ENCODE results near the gene PRPSAP2. TPM values are rescaled to one million over a fixed set of nuclear protein-coding genes. Genes with fewer than 3 reads are reported as not detected.
A peak's percentile ranks its signal among the peaks of the same experiment; 100 is the strongest.

The PRPSAP2 gene
- polyA plus RNA-seq, 3 donors: 17.1 to 20.9 (median 20.5) TPM

GRCh38 chr17:18866866-18867813, 9.2 kb downstream of the PRPSAP2 start:
- TF ChIP-seq CTCF (IDR thresholded peaks at IDR 0.05): no peak

GRCh38 chr17:18877104-18877645, 19.2 kb downstream of the PRPSAP2 start:
- H3K4me1 ChIP-seq (ENCODE audit: control insufficient read depth in 1 of 2, insufficient read depth in 2 of 2, low read length in 2 of 2): no peaks in the 10 kb centered on the region
- H3K9ac ChIP-seq (ENCODE audit: insufficient read depth, low read length, poor library complexity, severe bottlenecking): no peak overlapping the region
- no peak for TF ChIP-seq CTCF (IDR thresholded peaks at IDR 0.05)
- H3K79me2 ChIP-seq (ENCODE audit: insufficient read depth, low read length): no peaks in the 10 kb centered on the region
- Mint-ChIP-seq H3K27me3 (ENCODE audit: low read depth in 3 of 3) (peaks cover 0 to 2% (median 0%) of the 10 kb centered on the region in 3 donors), H3K36me3 (peaks cover 67 to 96% of the 10 kb centered on the region in 2 donors), H3K4me3 (no peak overlapping the region), H3K4me1 (no peaks in the 10 kb centered on the region), H3K27ac (peak overlapping the region in 4 of 7 donors; percentile 0 to 17 (median 9)), H3K9me3 (no peaks in the 10 kb centered on the region)
- H3K27ac ChIP-seq (ENCODE audit: low read depth in 1 of 2, low read length in 2 of 2): no peak overlapping the region
- no peaks in the 10 kb centered on the region for H3K27me3 ChIP-seq (ENCODE audit: control insufficient read depth in 2 of 2, insufficient read depth in 2 of 2, low read length in 2 of 2)
- H2AFZ ChIP-seq (ENCODE audit: insufficient read depth, low read depth, low read length, poor library complexity, severe bottlenecking): no peak overlapping the region
- WGBS (ENCODE audit: insufficient coverage): 97% methylated on average over 6 of the region's 6 CpGs
- H3K4me2 ChIP-seq (replicated peaks; ENCODE audit: extremely low read depth, low read length, poor library complexity, severe bottlenecking): no peak overlapping the region
- intact Hi-C loops (cut with micrococcal nuclease): no loop called here
- no peaks in the 10 kb centered on the region for H3K9me3 ChIP-seq (replicated peaks in 1 of 2; ENCODE audit: control insufficient read depth in 1 of 2, insufficient read depth in 1 of 2, low read length in 2 of 2)
- H4K20me1 ChIP-seq (ENCODE audit: insufficient read depth, low read length): no peaks in the 10 kb centered on the region
- H3K4me3 ChIP-seq (replicated peaks in 1 of 3; ENCODE audit: low read depth in 2 of 3, low read length in 3 of 3): no peak overlapping the region
- no peak for DNase-seq
- H3K36me3 ChIP-seq (replicated peaks in 1 of 2; ENCODE audit: control insufficient read depth in 1 of 2, insufficient read depth in 2 of 2, low read length in 2 of 2): peaks cover 70 to 92% of the 10 kb centered on the region in 2 donors

More at GRCh38 chr17:18866866-18867813, 9.2 kb downstream of the PRPSAP2 start:
- Histone ChIP-seq H3K9ac (ENCODE audit: insufficient read depth, low read length, poor library complexity, severe bottlenecking) (no peak overlapping the region), H2AFZ (ENCODE audit: insufficient read depth, low read depth, low read length, poor library complexity, severe bottlenecking) (no peak overlapping the region), H4K20me1 (ENCODE audit: insufficient read depth, low read length) (peaks cover 9% of the 10 kb centered on the region), H3K27ac (ENCODE audit: low read depth in 1 of 2, low read length in 2 of 2) (no peak overlapping the region), H3K9me3 (replicated peaks in 1 of 2; ENCODE audit: control insufficient read depth in 1 of 2, insufficient read depth in 1 of 2, low read length in 2 of 2) (no peaks in the 10 kb centered on the region), H3K79me2 (ENCODE audit: insufficient read depth, low read length) (peaks cover 6% of the 10 kb centered on the region), H3K27me3 (ENCODE audit: control insufficient read depth in 2 of 2, insufficient read depth in 2 of 2, low read length in 2 of 2) (no peaks in the 10 kb centered on the region), H3K36me3 (replicated peaks in 1 of 2; ENCODE audit: control insufficient read depth in 1 of 2, insufficient read depth in 2 of 2, low read length in 2 of 2) (peaks cover 40 to 67% of the 10 kb centered on the region in 2 donors), H3K4me1 (ENCODE audit: control insufficient read depth in 1 of 2, insufficient read depth in 2 of 2, low read length in 2 of 2) (no peaks in the 10 kb centered on the region), H3K4me3 (replicated peaks in 1 of 3; ENCODE audit: low read depth in 2 of 3, low read length in 3 of 3) (no peak overlapping the region), H3K4me2 (replicated peaks; ENCODE audit: extremely low read depth, low read length, poor library complexity, severe bottlenecking) (no peak overlapping the region)
- Mint-ChIP-seq H3K9me3 (no peaks in the 10 kb centered on the region), H3K4me1 (no peaks in the 10 kb centered on the region), H3K36me3 (peaks cover 35 to 53% of the 10 kb centered on the region in 2 donors), H3K27ac (peak overlapping the region in 1 of 7 donors; percentile 12), H3K4me3 (no peak overlapping the region), H3K27me3 (ENCODE audit: low read depth in 3 of 3) (peaks cover 0 to 1% (median 0%) of the 10 kb centered on the region in 3 donors)
- no peak for DNase-seq
- intact Hi-C loops (cut with micrococcal nuclease): no loop called here
- 97% methylated on average over 4 of the region's 8 CpGs for WGBS (ENCODE audit: insufficient coverage)
